Aorta (tissue), 5 donors: ENCODE data around the gene TWIST2. TPM values are rescaled to one million over a fixed set of nuclear protein-coding genes. Genes with fewer than 3 reads are reported as not detected.

Experiments
- ATAC-seq: fragments of 200-7000 bp; cut with Tn5 transposase; one replicate; pipeline ENCODE4 v1.9.1; 2022; ENCODE audit warnings: moderate library complexity; ENCODE audit not compliant: low FRiP score
- DNase-seq, 2 donors: peaks; one replicate each; pipeline ENCODE4 v3.0.0-alpha.2; 2020
- H3K27ac ChIP-seq, 2 donors: one replicate each; pipeline ENCODE4 v1.5.1; 2013; ENCODE audit warnings: low read length in 2 of 2, mild to moderate bottlenecking in 2 of 2, moderate library complexity in 2 of 2, control low read depth in 1 of 2, inconsistent platforms in 1 of 2, low read depth in 1 of 2
- H3K27me3 ChIP-seq, 2 donors: one replicate each; pipeline ENCODE4 v1.6.1; 2013; ENCODE audit warnings: control low read depth in 1 of 2, low read length in 1 of 2, mild to moderate bottlenecking in 1 of 2, moderate library complexity in 1 of 2; ENCODE audit not compliant: insufficient read depth in 2 of 2, control insufficient read depth in 1 of 2
- H3K36me3 ChIP-seq, 2 donors: one replicate each; pipeline ENCODE4 v1.6.1; 2013; ENCODE audit warnings: control low read depth in 1 of 2, low read length in 1 of 2, mild to moderate bottlenecking in 1 of 2; ENCODE audit not compliant: insufficient read depth in 2 of 2, control insufficient read depth in 1 of 2
- H3K4me1 ChIP-seq, 2 donors: one replicate each; pipeline ENCODE4 v1.6.1; 2013; ENCODE audit warnings: low read length in 2 of 2, control low read depth in 1 of 2, mild to moderate bottlenecking in 1 of 2, moderate library complexity in 1 of 2; ENCODE audit not compliant: insufficient read depth in 2 of 2, control insufficient read depth in 1 of 2
- H3K4me3 ChIP-seq, 2 donors: one replicate each; pipeline ENCODE4 v1.5.1; 2013; ENCODE audit warnings: low read length in 2 of 2, control low read depth in 1 of 2, mild to moderate bottlenecking in 1 of 2
- H3K9me3 ChIP-seq: one replicate; pipeline ENCODE4 v1.6.1; 2013; ENCODE audit warnings: mild to moderate bottlenecking, low read length; ENCODE audit not compliant: control insufficient read depth
- WGBS, 2 donors: extraction: QIAGEN DNeasy Blood & Tissue Kit; methylation state at CpG; one replicate each; pipeline ENCODE4 v1.1.7; 2013; 5-methylcytosine and 5-hydroxymethylcytosine counted together
- intact Hi-C, 2 donors: fragments of 100-400 bp; cut with DNase I; formaldehyde crosslinking; loops; one replicate each; pipeline versions ENCODE4 v1.14.2 to v1.15.0; 2022
- polyA plus RNA-seq, 2 donors: library from polyadenylated mRNA; stranded (reverse); fragments of 200-250 nt; gene quantifications; one replicate each; pipeline ENCODE4 v1.2.3, GENCODE V29; 2013
- total RNA-seq, 2 donors: library from RNA; stranded (reverse); fragmentation: NEBNext Ultra II Directional; extraction: Animal tissue kit (Norgen Biotek cat#: 25700); gene quantifications; one replicate each; pipeline ENCODE4 v1.2.1, GENCODE V29; 2021
- donor health status: healthy with polysubstance abuse.
- donor health status: Bipolar disorder and iron deficiency.
- donor health status: DM: no; HTN: no; CAD: no.
- donor health status: DM: no; HTN: no; CAD: no.
- donor health status: DM: yes; HTN: yes; CAD: no.

TWIST2 gene
- total and polyA plus RNA-seq, 4 donors: 6.0 to 20.8 (median 14.6) TPM

DNA sequence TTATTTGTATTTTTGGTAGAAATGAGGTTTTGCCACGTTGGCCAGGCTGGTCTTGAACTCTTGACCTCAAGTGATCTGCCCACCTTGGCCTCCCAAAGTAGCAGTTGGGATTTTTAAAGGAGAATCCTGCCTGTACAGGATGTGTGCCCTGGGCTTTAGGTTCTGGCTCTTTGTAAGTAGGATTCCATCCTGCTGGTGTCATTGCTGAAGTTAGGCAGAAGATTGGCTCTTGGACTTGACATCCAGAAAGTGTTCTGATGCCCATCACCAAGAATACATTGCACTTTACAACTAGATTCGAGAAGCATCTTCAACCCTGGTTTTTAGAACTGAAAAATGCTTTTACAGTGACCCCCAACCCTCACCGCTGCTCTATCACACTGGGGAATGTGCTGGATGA, 4.4 kb upstream of the TWIST2 start:
- no peak for DNase-seq
- H3K36me3 ChIP-seq: no peaks in the 10 kb centered on the region
- no peak overlapping the region for H3K4me3 ChIP-seq
- H3K4me1 ChIP-seq: no peaks in the 10 kb centered on the region
- 57 to 65% methylated on average over 3 of the region's 3 CpGs for WGBS, 2 donors
- H3K27ac ChIP-seq: no peak overlapping the region
- peaks cover 3% of the 10 kb centered on the region for H3K9me3 ChIP-seq
- no peak for ATAC-seq
- intact Hi-C loops: loop anchor here in 1 of 2 donors (10.0 kb wide), 1 partner anchor 101 kb away; no protein-coding TSS in a partner anchor
- H3K27me3 ChIP-seq: no peaks in the 10 kb centered on the region

DNA sequence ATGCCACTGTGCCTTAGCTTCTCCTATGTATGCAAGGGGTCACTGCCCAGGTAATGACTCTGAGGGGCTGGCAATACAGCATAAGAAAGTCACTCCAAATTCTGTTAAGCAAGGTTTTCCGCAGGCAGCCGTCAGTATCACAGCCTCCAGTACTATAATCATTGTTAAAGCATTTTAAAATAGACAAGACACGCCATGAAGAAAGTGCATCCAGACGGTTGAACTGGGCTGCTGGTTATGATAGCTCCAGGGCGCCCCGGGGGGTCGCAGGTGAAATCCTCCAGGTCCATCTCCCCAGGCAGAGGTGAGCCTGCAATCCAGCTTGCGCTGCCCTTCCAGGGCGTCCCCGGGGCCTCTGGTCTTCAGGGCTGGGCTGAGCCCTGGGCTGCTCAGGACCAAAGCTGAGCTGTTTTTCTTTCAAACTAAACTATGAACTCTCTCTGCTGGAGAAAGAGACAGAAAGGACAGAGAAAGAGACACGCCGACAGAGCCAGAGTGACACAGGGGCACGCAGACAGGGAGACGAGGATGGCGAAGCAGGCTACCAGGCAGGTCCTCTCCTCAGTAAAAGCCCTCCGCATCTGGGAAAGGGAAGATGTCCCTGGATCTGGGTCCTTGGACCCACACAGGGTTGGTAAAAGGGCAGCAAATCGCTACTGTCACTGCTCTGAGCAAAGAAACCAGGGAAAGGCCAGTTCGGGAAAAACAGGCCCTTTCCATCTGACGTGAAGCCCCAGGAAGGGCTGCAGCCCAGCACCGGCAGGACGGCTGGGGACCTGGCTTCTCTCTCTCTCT, 2.1 kb upstream of the TWIST2 start:
- WGBS, 2 donors: 86 to 88% methylated on average over 20 to 21 of the region's 21 CpGs
- Histone ChIP-seq H3K4me1 (no peaks in the 10 kb centered on the region), H3K4me3 (no peak overlapping the region), H3K27me3 (no peaks in the 10 kb centered on the region), H3K27ac (no peak overlapping the region), H3K36me3 (no peaks in the 10 kb centered on the region), H3K9me3 (no peaks in the 10 kb centered on the region)
- intact Hi-C loops: loop anchor here in 1 of 2 donors (10.0 kb wide), 1 partner anchor 99 kb away; no protein-coding TSS in a partner anchor
- ATAC-seq (no peak), DNase-seq (no peak)

DNA sequence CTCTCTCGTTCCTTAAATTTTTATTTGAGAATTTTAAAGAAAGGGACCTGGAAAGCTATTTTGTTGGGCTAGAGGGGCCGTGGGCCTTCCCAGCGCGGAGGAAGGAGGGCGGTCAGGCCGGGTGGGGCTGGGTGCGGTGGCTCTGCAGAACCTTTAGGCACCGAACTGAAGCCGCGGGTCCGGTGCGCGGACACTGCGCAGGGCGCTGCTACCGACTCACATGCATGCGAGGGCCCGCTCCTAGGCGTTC, 1.6 kb upstream of the TWIST2 start:
- Histone ChIP-seq H3K9me3 (no peaks in the 10 kb centered on the region), H3K27ac (no peak overlapping the region), H3K27me3 (no peaks in the 10 kb centered on the region), H3K36me3 (no peaks in the 10 kb centered on the region), H3K4me1 (no peaks in the 10 kb centered on the region), H3K4me3 (no peak overlapping the region)
- intact Hi-C loops: loop anchor here in 1 of 2 donors (10.0 kb wide), 1 partner anchor 98 kb away; no protein-coding TSS in a partner anchor
- ATAC-seq: no peak
- DNase-seq: peak in 1 of 2 donors; percentile 80
- WGBS, 2 donors: 59 to 78% methylated on average over 19 of the region's 19 CpGs

DNA sequence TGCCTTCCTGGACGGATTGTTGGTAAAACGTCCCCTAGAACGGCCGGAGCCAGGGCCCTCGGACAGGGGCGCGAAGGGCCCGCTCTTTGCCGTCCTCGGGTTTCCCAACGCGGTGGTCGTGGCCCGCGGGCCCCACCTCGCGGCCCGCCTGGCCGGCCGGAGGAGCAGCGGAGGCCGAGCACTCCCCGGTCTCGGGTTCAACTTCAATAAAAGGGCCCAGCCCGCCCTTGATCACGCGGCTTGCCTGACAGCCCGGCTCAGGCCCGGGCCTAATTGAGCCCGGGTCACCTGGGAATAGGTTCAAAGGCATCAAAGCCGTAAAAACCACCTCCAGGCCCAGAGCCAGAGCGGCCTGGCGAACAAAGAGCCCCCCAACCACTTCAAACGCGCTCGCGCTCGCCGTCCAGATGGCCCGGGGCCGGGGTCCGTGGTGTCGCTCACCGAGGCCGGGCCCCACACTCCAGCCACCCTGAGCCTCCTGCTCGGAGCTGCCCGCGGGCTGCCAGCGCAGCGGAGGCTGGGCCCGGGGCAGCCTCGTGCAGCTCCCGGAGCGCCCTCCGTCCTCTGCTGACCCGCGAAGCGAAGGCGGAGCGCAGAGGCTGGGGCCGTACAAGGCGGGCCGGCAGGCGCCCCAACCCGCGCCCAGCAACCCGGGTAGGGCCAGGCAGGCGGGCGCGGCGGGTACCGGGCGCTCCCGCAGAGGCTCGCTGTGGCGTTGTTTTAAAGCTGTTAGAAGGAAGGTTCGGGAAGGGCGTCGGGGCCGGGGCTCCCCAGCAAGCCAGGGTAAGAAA, 1.1 kb upstream of the TWIST2 start:
- H3K27ac ChIP-seq: no peak overlapping the region
- no peaks in the 10 kb centered on the region for H3K27me3 ChIP-seq
- intact Hi-C loops: loop anchor here in 1 of 2 donors (10.0 kb wide), 1 partner anchor 98 kb away; no protein-coding TSS in a partner anchor
- 14 to 21% methylated on average over 69 to 80 of the region's 80 CpGs for WGBS, 2 donors
- H3K4me1 ChIP-seq: no peaks in the 10 kb centered on the region
- DNase-seq: peak in 1 of 2 donors; percentile 79
- H3K4me3 ChIP-seq: peak overlapping the region; percentile 68 to 90
- peak; percentile 66 for ATAC-seq
- H3K9me3 ChIP-seq: no peaks in the 10 kb centered on the region
- H3K36me3 ChIP-seq: no peaks in the 10 kb centered on the region

DNA sequence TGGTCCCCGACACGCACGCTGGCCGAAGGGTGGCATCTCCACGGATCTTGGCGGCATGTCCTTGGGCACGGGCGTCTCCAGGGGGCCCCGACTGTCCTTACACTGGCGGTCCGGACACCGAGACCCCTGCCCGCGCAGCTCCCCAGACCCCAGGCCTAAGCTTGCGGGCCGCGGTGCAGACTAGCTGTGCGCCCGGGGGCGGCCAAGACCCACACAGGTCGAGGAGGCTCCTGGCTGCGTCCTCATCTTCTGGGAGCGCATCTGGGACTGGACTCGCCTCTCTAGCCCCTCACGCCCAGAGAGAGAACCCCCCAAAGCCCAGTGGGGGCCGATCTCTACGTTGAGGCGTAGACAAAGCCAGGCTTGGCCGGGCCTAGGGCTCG, 475 bp upstream of the TWIST2 start:
- Histone ChIP-seq H3K4me1 (no peaks in the 10 kb centered on the region), H3K27ac (peak overlapping the region in 1 of 2 donors; percentile 45), H3K4me3 (peak overlapping the region; percentile 68 to 90), H3K36me3 (no peaks in the 10 kb centered on the region), H3K9me3 (no peaks in the 10 kb centered on the region), H3K27me3 (no peaks in the 10 kb centered on the region)
- WGBS, 2 donors: 4% methylated on average over 25 to 30 of the region's 30 CpGs
- intact Hi-C loops: loop anchor here in 1 of 2 donors (10.0 kb wide), 1 partner anchor 97 kb away; no protein-coding TSS in a partner anchor
- ATAC-seq: peak; percentile 30
- peak in 1 of 2 donors; percentile 76 for DNase-seq

DNA sequence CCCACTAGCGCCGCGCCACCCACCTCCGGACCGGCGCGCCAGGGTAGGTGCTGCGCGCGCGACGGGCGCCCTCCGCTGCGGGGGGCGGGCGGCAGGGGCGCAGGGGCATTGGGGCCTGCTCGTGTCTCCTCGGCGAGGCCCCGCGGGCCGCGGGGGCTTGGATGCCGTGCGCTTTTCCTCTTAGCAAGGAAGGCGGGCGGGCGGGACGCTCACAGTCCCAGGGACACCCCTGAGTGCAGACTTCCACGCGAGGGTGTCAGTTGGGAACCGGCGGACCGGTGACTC, 748 bp downstream of the TWIST2 start:
- Histone ChIP-seq H3K36me3 (no peaks in the 10 kb centered on the region), H3K4me1 (no peaks in the 10 kb centered on the region), H3K9me3 (no peaks in the 10 kb centered on the region), H3K4me3 (peak overlapping the region; percentile 68 to 90), H3K27me3 (no peaks in the 10 kb centered on the region), H3K27ac (no peak overlapping the region)
- 0 to 1% methylated on average over 35 to 36 of the region's 36 CpGs for WGBS, 2 donors
- ATAC-seq (peak; percentile 40), DNase-seq (peak in 1 of 2 donors; percentile 76)
- intact Hi-C loops: loop anchor here in 1 of 2 donors (10.0 kb wide), 1 partner anchor 96 kb away; no protein-coding TSS in a partner anchor

DNA sequence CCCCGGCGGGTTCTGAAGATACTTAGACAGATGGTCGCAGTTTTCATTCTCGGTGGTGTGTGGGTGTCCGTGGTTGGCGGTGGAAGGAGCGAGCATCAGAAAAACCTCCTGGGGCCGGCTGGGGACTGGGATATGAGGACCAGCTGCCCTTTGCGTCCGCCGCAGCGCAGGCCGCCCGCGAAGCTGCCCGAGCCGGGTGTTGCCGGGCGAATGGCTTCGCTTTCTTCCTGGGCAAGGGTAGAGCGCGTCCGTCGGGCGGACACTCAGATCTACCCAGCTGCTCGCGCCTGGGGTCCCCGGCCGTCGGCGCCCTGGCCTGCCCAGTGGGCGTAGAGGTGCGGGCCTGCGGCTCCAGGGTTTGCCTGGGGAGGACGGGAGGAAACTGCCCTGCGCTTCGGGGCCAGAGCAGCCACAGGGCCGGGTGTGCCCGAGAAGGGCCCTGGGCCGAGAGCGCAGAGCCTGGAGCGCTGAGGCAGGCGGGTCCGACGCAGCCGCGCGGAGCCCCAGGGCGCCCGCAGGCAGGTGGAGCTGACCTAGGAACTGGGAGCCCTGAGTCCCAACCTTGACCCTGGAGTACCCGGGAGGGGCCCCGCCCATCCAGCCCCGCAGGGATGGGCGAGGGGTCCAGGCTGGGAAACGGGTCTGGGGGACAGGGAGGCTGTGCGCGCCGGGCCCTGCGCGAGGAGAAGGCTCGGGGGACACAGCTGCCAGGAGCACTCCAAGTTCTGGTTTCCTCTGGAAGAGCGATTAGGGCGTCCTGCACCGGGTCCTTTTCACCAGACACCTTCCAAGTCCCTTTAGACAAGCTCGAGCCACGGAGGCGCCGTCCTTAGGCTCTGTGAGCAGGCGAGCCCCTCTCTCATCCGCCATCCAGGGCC, 1.3 kb downstream of the TWIST2 start:
- Histone ChIP-seq H3K36me3 (no peaks in the 10 kb centered on the region), H3K27ac (no peak overlapping the region), H3K4me1 (no peaks in the 10 kb centered on the region), H3K9me3 (no peaks in the 10 kb centered on the region), H3K4me3 (peak overlapping the region; percentile 68 to 90), H3K27me3 (no peaks in the 10 kb centered on the region)
- 6 to 7% methylated on average over 66 to 70 of the region's 70 CpGs for WGBS, 2 donors
- peak; percentile 49 to 75 for DNase-seq
- ATAC-seq: peak; percentile 26
- intact Hi-C loops: loop anchor here in 1 of 2 donors (10.0 kb wide), 1 partner anchor 96 kb away; no protein-coding TSS in a partner anchor

DNA sequence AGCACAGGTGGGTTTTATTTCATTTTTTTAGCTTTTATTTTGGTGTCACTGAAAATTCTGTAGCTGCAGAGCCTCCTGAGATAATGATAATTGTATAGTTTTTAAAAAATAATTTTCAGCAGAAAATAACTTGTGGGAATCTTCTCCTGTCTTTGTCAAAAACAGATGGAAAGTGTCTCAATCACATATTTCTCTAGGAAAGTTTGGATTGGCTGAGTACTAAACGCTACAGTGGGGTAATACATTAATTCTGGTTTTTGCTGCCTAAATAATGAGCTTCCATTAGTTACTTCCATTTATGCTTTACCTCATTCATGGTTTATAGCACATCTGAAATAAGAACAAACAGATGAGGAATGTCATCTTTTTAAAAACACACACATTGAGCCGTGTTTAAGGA, 2.2 kb downstream of the TWIST2 start:
- intact Hi-C loops: no loop called here
- no peaks in the 10 kb centered on the region for H3K4me1 ChIP-seq
- ATAC-seq (no peak), DNase-seq (no peak)
- no peak overlapping the region for H3K27ac ChIP-seq
- no peak overlapping the region for H3K4me3 ChIP-seq
- no peaks in the 10 kb centered on the region for H3K27me3 ChIP-seq
- WGBS, 2 donors: 90 to 91% methylated on average over 2 of the region's 2 CpGs
- no peaks in the 10 kb centered on the region for H3K9me3 ChIP-seq
- no peaks in the 10 kb centered on the region for H3K36me3 ChIP-seq
